ENCODE data around the gene ROCK2. TPM values are rescaled to one million over a fixed set of nuclear protein-coding genes. Genes with fewer than 3 reads are reported as not detected.

Gene ROCK2
- total and polyA plus RNA-seq, 2 donors (not counting 1 experiment from before 2014, with no cell fraction given) = 2.3 to 30.2 TPM

GRCh38 chr2:11179899-11180298, 164.5 kb downstream of the ROCK2 start:
- H3K27ac Mint-ChIP-seq = no peak overlapping the region
- intact Hi-C loops (cut with micrococcal nuclease) = no loop called here
- Histone ChIP-seq H2AFZ (ENCODE audit: insufficient read depth, low read depth, low read length, poor library complexity, severe bottlenecking) (no peak overlapping the region), H3K9me3 (ENCODE audit: control extremely low read depth in 1 of 3, control insufficient read depth in 2 of 3, insufficient read depth in 1 of 3, low read length in 2 of 3) (no peaks in the 10 kb centered on the region), H3K4me1 (ENCODE audit: control insufficient read depth in 2 of 2, insufficient read depth in 2 of 2, low read length in 2 of 2) (peaks cover 0 to 3% of the 10 kb centered on the region in 2 donors), H3K27me3 (replicated peaks in 1 of 4; ENCODE audit: control extremely low read depth in 1 of 4, control insufficient read depth in 3 of 4, insufficient read depth in 4 of 4, low read length in 3 of 4) (no peaks in the 10 kb centered on the region), H3K79me2 (ENCODE audit: control insufficient read depth, insufficient read depth, low read length) (no peaks in the 10 kb centered on the region), H4K20me1 (ENCODE audit: control insufficient read depth, insufficient read depth, low read length, poor library complexity, severe bottlenecking) (no peaks in the 10 kb centered on the region), H3K27ac (ENCODE audit: low read length in 2 of 2) (no peak overlapping the region), H3K9ac (ENCODE audit: low read length) (no peak overlapping the region), H3K4me2 (replicated peaks; ENCODE audit: low read depth, low read length, poor library complexity, severe bottlenecking) (no peak overlapping the region), H3K36me3 (replicated peaks in 1 of 2; ENCODE audit: control extremely low read depth in 1 of 2, control insufficient read depth in 1 of 2, extremely low read depth in 1 of 2, insufficient read depth in 2 of 2, low read length in 1 of 2) (no peaks in the 10 kb centered on the region), H3K4me3 (ENCODE audit: control extremely low read depth in 1 of 5, extremely low read depth in 1 of 5, insufficient read depth in 1 of 5, low read depth in 2 of 5, low read length in 4 of 5) (no peak overlapping the region)
- H3K4me1 Mint-ChIP-seq = peaks cover 5% of the 10 kb centered on the region
- no peak overlapping the region for H3K4me3 Mint-ChIP-seq
- no peak for ATAC-seq (ENCODE audit: low read depth)
- CTCF ChIA-PET = no interaction called here
- no CpG with 5 or more reads among the region's 4 CpGs for WGBS (ENCODE audit: insufficient coverage)
- no peaks in the 10 kb centered on the region for H3K9me3 Mint-ChIP-seq (ENCODE audit: insufficient read depth)
- POLR2A ChIA-PET = no interaction called here
- TF ChIP-seq CTCF (IDR thresholded peaks at IDR 0.05) (no peak), EZH2 (IDR thresholded peaks at IDR 0.05; ENCODE audit: borderline replicate concordance, insufficient read depth, low read depth, low read length, poor library complexity, severe bottlenecking) (no peak)
- H3K27me3 Mint-ChIP-seq = no peaks in the 10 kb centered on the region
- no peak for DNase-seq

DNA sequence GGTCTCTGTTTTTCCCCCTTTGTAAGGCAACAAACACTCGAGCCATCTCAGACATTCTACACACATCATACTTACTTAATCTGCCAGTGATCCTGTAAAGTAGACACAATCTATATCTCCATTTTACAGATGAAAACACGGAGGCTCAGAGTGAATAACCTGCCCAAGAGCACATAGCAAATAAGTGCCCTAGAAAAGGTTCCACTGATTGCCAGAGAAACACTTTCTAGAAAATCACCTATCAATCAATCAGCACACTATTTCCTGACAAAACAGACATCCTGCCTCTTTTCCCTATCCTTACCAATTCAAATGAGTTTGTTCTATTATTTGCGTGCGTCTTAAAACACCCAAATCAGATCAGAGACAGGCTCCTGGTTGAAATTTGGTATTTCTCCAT, 165.2 kb downstream of the ROCK2 start:
- H3K4me2 ChIP-seq (replicated peaks; ENCODE audit: low read depth, low read length, poor library complexity, severe bottlenecking) = no peak overlapping the region
- no peak overlapping the region for H3K4me3 ChIP-seq (ENCODE audit: control extremely low read depth in 1 of 5, extremely low read depth in 1 of 5, insufficient read depth in 1 of 5, low read depth in 2 of 5, low read length in 4 of 5)
- Mint-ChIP-seq H3K4me1 (peaks cover 6% of the 10 kb centered on the region), H3K27me3 (no peaks in the 10 kb centered on the region), H3K4me3 (no peak overlapping the region), H3K9me3 (ENCODE audit: insufficient read depth) (no peaks in the 10 kb centered on the region), H3K27ac (no peak overlapping the region)
- H2AFZ ChIP-seq (ENCODE audit: insufficient read depth, low read depth, low read length, poor library complexity, severe bottlenecking) = no peak overlapping the region
- H3K79me2 ChIP-seq (ENCODE audit: control insufficient read depth, insufficient read depth, low read length) = no peaks in the 10 kb centered on the region
- no peaks in the 10 kb centered on the region for H3K36me3 ChIP-seq (replicated peaks in 1 of 2; ENCODE audit: control extremely low read depth in 1 of 2, control insufficient read depth in 1 of 2, extremely low read depth in 1 of 2, insufficient read depth in 2 of 2, low read length in 1 of 2)
- CTCF ChIA-PET = no interaction called here
- intact Hi-C loops (cut with micrococcal nuclease) = no loop called here
- no peak for TF ChIP-seq CTCF (IDR thresholded peaks at IDR 0.05)
- TF ChIP-seq EZH2 (IDR thresholded peaks at IDR 0.05; ENCODE audit: borderline replicate concordance, insufficient read depth, low read depth, low read length, poor library complexity, severe bottlenecking) = no peak
- H3K27ac ChIP-seq (ENCODE audit: low read length in 2 of 2) = no peak overlapping the region
- peaks cover 0 to 3% of the 10 kb centered on the region in 2 donors for H3K4me1 ChIP-seq (ENCODE audit: control insufficient read depth in 2 of 2, insufficient read depth in 2 of 2, low read length in 2 of 2)
- no peak overlapping the region for H3K9ac ChIP-seq (ENCODE audit: low read length)
- no peaks in the 10 kb centered on the region for H3K27me3 ChIP-seq (replicated peaks in 1 of 4; ENCODE audit: control extremely low read depth in 1 of 4, control insufficient read depth in 3 of 4, insufficient read depth in 4 of 4, low read length in 3 of 4)
- no peaks in the 10 kb centered on the region for H3K9me3 ChIP-seq (ENCODE audit: control extremely low read depth in 1 of 3, control insufficient read depth in 2 of 3, insufficient read depth in 1 of 3, low read length in 2 of 3)
- POLR2A ChIA-PET = no interaction called here
- no peak for DNase-seq
- 100% methylated on average over 2 of the region's 4 CpGs for WGBS (ENCODE audit: insufficient coverage)
- H4K20me1 ChIP-seq (ENCODE audit: control insufficient read depth, insufficient read depth, low read length, poor library complexity, severe bottlenecking) = no peaks in the 10 kb centered on the region
- no peak for ATAC-seq (ENCODE audit: low read depth)
